Mesenchymal stem cell (in vitro differentiated cells and primary cell): ENCODE measurements around the gene CCDC78.
A peak's percentile ranks its signal among the peaks of the same experiment; 100 is the strongest.

Experiments used
- DNase-seq: peaks from one replicate; pipeline ENCODE4 v3.0.0-alpha.2; 2013
- H2AFZ ChIP-seq: one replicate; pipeline ENCODE4 v1.6.1; 2013; ENCODE audit warnings: low read depth, mild to moderate bottlenecking, control low read depth, inconsistent platforms, low read length, moderate library complexity
- H2AK5ac ChIP-seq: 2 replicates; pipeline ENCODE4 v1.6.1; 2013; ENCODE audit warnings: low read length, moderate library complexity, mild to moderate bottlenecking, inconsistent platforms; ENCODE audit not compliant: severe bottlenecking
- H2BK120ac ChIP-seq: one replicate; pipeline ENCODE4 v1.6.1; 2013; ENCODE audit warnings: low read depth, mild to moderate bottlenecking, inconsistent platforms, low read length, moderate library complexity
- H2BK12ac ChIP-seq, 2 experiments: one replicate each; pipeline ENCODE4 v1.6.1; 2013; ENCODE audit warnings: inconsistent platforms in 2 of 2, low read length in 2 of 2, mild to moderate bottlenecking in 2 of 2, moderate library complexity in 2 of 2, control low read depth in 1 of 2
- H2BK15ac ChIP-seq: one replicate; pipeline ENCODE4 v1.6.1; 2013; ENCODE audit warnings: mild to moderate bottlenecking, low read depth, inconsistent platforms; ENCODE audit not compliant: poor library complexity, severe bottlenecking
- H2BK5ac ChIP-seq: 2 replicates; pipeline ENCODE4 v1.6.1; 2013; ENCODE audit warnings: low read depth, mild to moderate bottlenecking, low read length, control low read depth, inconsistent platforms; ENCODE audit not compliant: poor library complexity, severe bottlenecking
- H3K14ac ChIP-seq, 2 experiments: one replicate each; pipeline ENCODE4 v1.6.1; 2013; ENCODE audit warnings: inconsistent platforms in 2 of 2, low read length in 2 of 2, control low read depth in 1 of 2, mild to moderate bottlenecking in 1 of 2, moderate library complexity in 1 of 2
- H3K18ac ChIP-seq, 2 experiments: one replicate each; pipeline ENCODE4 v1.6.1; 2013; ENCODE audit warnings: inconsistent platforms in 2 of 2, low read length in 2 of 2, control low read depth in 1 of 2, low read depth in 1 of 2, mild to moderate bottlenecking in 1 of 2
- H3K23ac ChIP-seq, 2 experiments: one replicate each; pipeline ENCODE4 v1.6.1; 2013; ENCODE audit warnings: inconsistent platforms in 2 of 2, low read length in 2 of 2, mild to moderate bottlenecking in 2 of 2, moderate library complexity in 2 of 2, control low read depth in 1 of 2
- H3K27ac ChIP-seq: 2 replicates; pipeline ENCODE4 v1.5.1; 2013; ENCODE audit warnings: mild to moderate bottlenecking, moderate library complexity, low read length, control low read depth, inconsistent platforms; ENCODE audit not compliant: poor library complexity, severe bottlenecking
- H3K27me3 ChIP-seq, 2 experiments: 2 replicates each; pipeline versions ENCODE4 v1.6.1 to v1.7.0; 2013; ENCODE audit warnings: low read length in 2 of 2, mild to moderate bottlenecking in 2 of 2, moderate library complexity in 2 of 2, control low read depth in 1 of 2, inconsistent platforms in 1 of 2; ENCODE audit not compliant: control insufficient read depth in 1 of 2, insufficient read depth in 1 of 2
- H3K36me3 ChIP-seq, 2 experiments: 2 replicates each; pipeline versions ENCODE4 v1.6.1 to v1.7.0; 2013; ENCODE audit warnings: low read length in 2 of 2, control low read depth in 1 of 2, inconsistent platforms in 1 of 2, low read depth in 1 of 2, mild to moderate bottlenecking in 1 of 2; ENCODE audit not compliant: insufficient read depth in 2 of 2, control insufficient read depth in 1 of 2
- H3K4ac ChIP-seq, 2 experiments: one replicate each; pipeline ENCODE4 v1.6.1; 2013; ENCODE audit warnings: inconsistent platforms in 2 of 2, low read length in 2 of 2, mild to moderate bottlenecking in 2 of 2, moderate library complexity in 2 of 2, control low read depth in 1 of 2, low read depth in 1 of 2
- H3K4me1 ChIP-seq: 2 replicates; pipeline ENCODE4 v1.6.1; 2013; ENCODE audit warnings: low read depth, low read length, control low read depth; ENCODE audit not compliant: control insufficient read depth, insufficient read depth
- H3K4me2 ChIP-seq: 2 replicates; pipeline ENCODE4 v1.6.1; 2013; ENCODE audit warnings: low read length, mild to moderate bottlenecking, inconsistent platforms; ENCODE audit not compliant: poor library complexity, severe bottlenecking
- H3K4me3 ChIP-seq, 2 experiments: 2 replicates each; pipeline versions ENCODE4 v1.5.1 to v1.7.0; 2013; ENCODE audit warnings: low read length in 2 of 2, mild to moderate bottlenecking in 2 of 2, control low read depth in 1 of 2, low read depth in 1 of 2; ENCODE audit not compliant: insufficient read depth in 1 of 2
- H3K79me1 ChIP-seq: replicated peaks from 2 replicates; pipeline ENCODE4 v1.6.1; 2013; ENCODE audit warnings: mild to moderate bottlenecking, control low read depth, low read length, inconsistent platforms; ENCODE audit not compliant: poor library complexity, severe bottlenecking
- H3K9ac ChIP-seq: 2 replicates; pipeline ENCODE4 v1.7.0; 2013; ENCODE audit warnings: mild to moderate bottlenecking, low read length, moderate library complexity
- H3K9me3 ChIP-seq: 2 replicates; pipeline ENCODE4 v1.7.0; 2013; ENCODE audit warnings: mild to moderate bottlenecking, low read length; ENCODE audit not compliant: control insufficient read depth
- H4K8ac ChIP-seq: one replicate; pipeline ENCODE4 v1.6.1; 2013; ENCODE audit warnings: inconsistent platforms, mild to moderate bottlenecking, low read length, moderate library complexity
- H4K91ac ChIP-seq: one replicate; pipeline ENCODE4 v1.6.1; 2013; ENCODE audit warnings: mild to moderate bottlenecking, low read length, inconsistent platforms
- WGBS: methylation state at CpG from one replicate; pipeline ENCODE4 v1.1.7; 2013; ENCODE audit warnings: mixed read lengths; 5-methylcytosine and 5-hydroxymethylcytosine counted together

Gene CCDC78

DNA sequence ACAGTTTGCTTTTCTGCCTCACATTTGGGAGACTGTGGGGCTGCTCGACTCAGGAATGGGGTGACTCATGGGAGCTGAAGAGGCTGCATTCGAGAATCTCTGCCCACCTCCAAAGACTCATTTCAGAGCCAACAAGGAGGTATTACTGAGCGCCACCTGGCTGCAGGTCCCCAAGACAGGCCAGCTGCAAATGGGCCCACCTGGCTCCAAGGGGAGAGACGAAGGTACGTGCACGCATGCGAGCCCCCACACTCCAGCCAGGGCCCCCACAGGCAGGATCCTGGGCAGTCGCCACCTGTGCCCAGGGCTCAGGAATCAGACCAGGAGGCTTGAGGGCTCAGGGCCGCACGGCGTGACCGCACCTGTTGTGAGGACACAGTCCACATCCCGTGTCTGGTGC, 6.7 kb upstream of the CCDC78 start:
- Histone ChIP-seq H3K18ac (no peak overlapping the region), H2BK120ac (no peak overlapping the region)

DNA sequence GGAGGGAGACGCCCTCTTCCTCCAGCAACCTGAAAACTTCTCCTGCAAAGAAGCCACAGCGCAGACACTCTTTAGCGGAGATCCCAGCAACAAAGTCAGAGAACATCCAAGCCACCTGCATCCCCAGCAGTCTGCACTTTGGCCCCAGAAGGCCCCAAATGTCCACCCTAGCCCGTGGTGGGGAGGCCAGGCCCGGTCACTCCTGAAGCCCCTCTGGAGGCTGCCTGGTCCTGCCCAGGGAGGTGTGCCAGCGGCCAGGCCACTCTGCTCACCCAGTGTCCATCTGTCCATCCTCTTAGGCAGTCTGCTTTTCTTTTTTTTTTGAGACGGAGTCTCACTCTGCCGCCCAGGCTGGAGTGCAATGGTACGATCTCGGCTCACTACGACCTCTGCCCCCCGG, 6.1 kb upstream of the CCDC78 start:
- Histone ChIP-seq H3K9ac (no peak overlapping the region), H3K4me3 (no peak overlapping the region)

More for the DNA sequence above, 6.7 kb upstream of the CCDC78 start:
- H3K4me1 ChIP-seq = peaks cover 17% of the 10 kb centered on the region
- no peak overlapping the region for H2AK5ac ChIP-seq
- H3K27me3 ChIP-seq = no peaks in the 10 kb centered on the region
- no peak overlapping the region for H4K91ac ChIP-seq
- DNase-seq = no peak
- peaks cover 11% of the 10 kb centered on the region for H3K79me1 ChIP-seq
- no peak overlapping the region for H3K4me2 ChIP-seq
- no peak overlapping the region for H3K4me3 ChIP-seq
- no peaks in the 10 kb centered on the region for H3K9me3 ChIP-seq
- no peak overlapping the region for H3K23ac ChIP-seq
- H4K8ac ChIP-seq = peak overlapping the region; percentile 27
- no peak overlapping the region for H3K14ac ChIP-seq
- peaks cover 57 to 91% of the 10 kb centered on the region in 2 experiments for H3K36me3 ChIP-seq
- no peak overlapping the region for H3K9ac ChIP-seq
- no peak overlapping the region for H3K27ac ChIP-seq
- no peak overlapping the region for H3K4ac ChIP-seq
- no peak overlapping the region for H2BK12ac ChIP-seq
- no peak overlapping the region for H2BK15ac ChIP-seq
- no peak overlapping the region for H2BK5ac ChIP-seq
- 90% methylated on average over 13 of the region's 13 CpGs for WGBS
- H2AFZ ChIP-seq = no peak overlapping the region

DNA sequence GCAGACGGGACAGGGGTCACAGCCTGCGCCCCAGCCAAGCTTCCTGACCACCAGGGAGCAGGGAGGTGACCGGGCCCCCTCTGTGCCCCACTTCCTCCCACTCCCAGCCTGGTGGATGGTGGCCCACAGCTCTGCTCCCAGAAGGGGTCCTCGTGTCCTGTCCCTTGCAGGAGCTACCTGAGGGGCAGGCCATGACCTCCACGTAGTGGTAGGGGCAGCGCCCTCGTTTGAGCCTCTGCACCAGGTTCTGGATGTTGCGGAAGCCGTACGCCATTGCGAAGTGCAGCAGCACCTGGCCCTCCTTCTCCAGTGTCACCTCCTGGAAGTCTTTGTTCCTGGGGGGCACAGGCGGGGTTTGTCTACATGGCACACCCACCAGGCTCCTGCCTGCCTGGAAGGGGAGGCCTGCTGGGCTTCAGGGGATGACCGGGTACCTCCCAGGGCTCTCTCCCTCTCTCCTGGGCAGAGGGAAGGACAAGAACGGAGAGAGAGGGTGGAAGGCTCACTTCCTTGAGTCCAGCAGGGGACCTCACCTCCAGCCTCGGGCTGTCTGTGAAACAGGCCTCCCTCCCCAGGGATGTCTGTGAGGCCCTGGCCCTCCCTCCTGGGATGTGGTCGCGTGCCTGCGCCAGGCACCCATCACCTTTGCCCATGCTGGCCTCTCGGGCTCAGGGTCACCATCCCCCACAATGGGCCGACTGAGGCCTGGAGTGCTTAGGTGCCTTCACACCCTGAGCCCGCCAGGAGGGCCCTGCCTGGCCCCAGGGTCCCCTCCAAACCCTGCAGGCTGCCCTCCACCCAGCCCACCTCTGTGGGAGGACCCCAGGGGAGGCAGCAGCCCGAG, 4.6 kb upstream of the CCDC78 start:
- H3K4me2 ChIP-seq = no peak overlapping the region
- H3K9me3 ChIP-seq = no peaks in the 10 kb centered on the region
- H3K79me1 ChIP-seq = peaks cover 3% of the 10 kb centered on the region
- H2BK120ac ChIP-seq = no peak overlapping the region
- no peak overlapping the region for H3K14ac ChIP-seq
- H2BK15ac ChIP-seq = no peak overlapping the region
- no peak overlapping the region for H2BK12ac ChIP-seq
- H3K9ac ChIP-seq = no peak overlapping the region
- H3K27me3 ChIP-seq = peaks cover 0 to 11% of the 10 kb centered on the region in 2 experiments
- no peak overlapping the region for H2AK5ac ChIP-seq
- no peak overlapping the region for H2AFZ ChIP-seq
- H3K36me3 ChIP-seq = peaks cover 37 to 71% of the 10 kb centered on the region in 2 experiments
- H4K91ac ChIP-seq = no peak overlapping the region
- H3K4ac ChIP-seq = no peak overlapping the region
- H3K4me3 ChIP-seq = no peak overlapping the region
- no peak overlapping the region for H2BK5ac ChIP-seq
- DNase-seq = no peak
- H3K23ac ChIP-seq = no peak overlapping the region
- H3K18ac ChIP-seq = no peak overlapping the region
- WGBS = 94% methylated on average over 22 of the region's 22 CpGs
- peaks cover 32% of the 10 kb centered on the region for H3K4me1 ChIP-seq
- H4K8ac ChIP-seq = peak overlapping the region; percentile 61
- no peak overlapping the region for H3K27ac ChIP-seq

More for the DNA sequence above, 6.1 kb upstream of the CCDC78 start:
- DNase-seq = no peak
- H4K8ac ChIP-seq = no peak overlapping the region
- no peak overlapping the region for H3K14ac ChIP-seq
- H3K4me1 ChIP-seq = peaks cover 22% of the 10 kb centered on the region
- no peak overlapping the region for H3K23ac ChIP-seq
- H2BK120ac ChIP-seq = no peak overlapping the region
- H4K91ac ChIP-seq = no peak overlapping the region
- H3K27ac ChIP-seq = no peak overlapping the region
- 96% methylated on average over 12 of the region's 12 CpGs for WGBS
- no peak overlapping the region for H3K4me2 ChIP-seq
- H2BK5ac ChIP-seq = no peak overlapping the region
- no peak overlapping the region for H2BK15ac ChIP-seq
- H3K4ac ChIP-seq = no peak overlapping the region
- H3K18ac ChIP-seq = no peak overlapping the region
- peaks cover 51 to 85% of the 10 kb centered on the region in 2 experiments for H3K36me3 ChIP-seq
- no peak overlapping the region for H2BK12ac ChIP-seq
- H3K79me1 ChIP-seq = peaks cover 4% of the 10 kb centered on the region
- peaks cover 0 to 2% of the 10 kb centered on the region in 2 experiments for H3K27me3 ChIP-seq
- H3K9me3 ChIP-seq = no peaks in the 10 kb centered on the region
- no peak overlapping the region for H2AFZ ChIP-seq
- H2AK5ac ChIP-seq = no peak overlapping the region

DNA sequence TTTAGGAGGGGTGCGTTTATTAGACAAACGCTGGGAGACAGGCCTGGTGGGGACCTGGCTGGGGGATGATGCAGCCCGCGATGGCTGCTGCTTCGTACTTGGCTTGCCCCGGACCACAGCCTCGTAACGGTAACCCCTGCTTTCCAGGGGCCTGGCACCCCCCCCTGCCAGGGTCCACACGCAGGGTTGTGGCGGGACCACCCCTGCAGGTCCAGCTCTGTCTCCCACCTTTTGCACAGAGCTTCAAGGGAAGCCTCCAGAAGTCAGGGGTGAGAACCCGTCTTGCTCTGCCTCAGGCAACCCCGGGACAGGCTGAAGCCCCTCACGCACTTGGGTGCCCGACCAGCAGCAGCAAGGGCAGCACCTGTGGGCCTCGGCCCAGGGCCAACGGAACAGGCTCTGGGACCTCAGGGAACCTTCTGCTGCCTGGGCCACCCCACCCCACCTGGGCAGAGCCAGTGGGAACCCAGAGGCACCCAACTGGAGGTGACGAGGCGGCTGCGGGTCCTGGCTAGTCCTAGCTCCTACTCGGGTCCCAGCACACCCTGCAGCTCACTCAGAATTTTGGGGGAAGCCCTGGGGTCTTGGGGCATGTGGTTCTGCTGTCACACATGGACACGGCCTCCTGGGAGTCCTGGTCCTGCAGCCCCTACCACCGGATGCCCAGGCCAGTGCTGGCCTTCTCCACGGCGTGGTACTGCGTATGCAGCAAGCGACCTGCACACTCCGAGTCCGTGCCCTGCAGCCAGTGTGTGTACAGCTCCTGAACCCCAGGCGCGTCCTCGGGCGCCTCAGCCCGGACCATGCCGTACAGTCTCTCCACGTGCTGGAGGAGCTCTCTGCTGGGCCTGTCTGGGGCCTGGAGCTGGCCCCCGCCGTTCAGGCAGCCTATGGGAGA, 3.8 kb upstream of the CCDC78 start:
- Histone ChIP-seq H4K8ac (no peak overlapping the region), H2BK12ac (no peak overlapping the region), H3K27ac (no peak overlapping the region), H3K18ac (no peak overlapping the region), H3K9me3 (no peaks in the 10 kb centered on the region), H3K23ac (no peak overlapping the region), H2AFZ (no peak overlapping the region), H3K79me1 (no peaks in the 10 kb centered on the region), H2BK15ac (no peak overlapping the region), H3K4ac (no peak overlapping the region), H3K4me3 (no peak overlapping the region), H3K27me3 (peaks cover 0 to 19% of the 10 kb centered on the region in 2 experiments), H3K14ac (no peak overlapping the region), H3K4me2 (no peak overlapping the region), H2AK5ac (no peak overlapping the region), H3K9ac (no peak overlapping the region), H4K91ac (no peak overlapping the region), H3K4me1 (peaks cover 33% of the 10 kb centered on the region), H2BK5ac (no peak overlapping the region), H2BK120ac (no peak overlapping the region), H3K36me3 (peaks cover 28 to 62% of the 10 kb centered on the region in 2 experiments)
- no peak for DNase-seq
- WGBS = 95% methylated on average over 37 of the region's 37 CpGs
